Stimulated activated CD4-positive, alpha-beta T cell treated with anti-CD3 and anti-CD28 coated beads, TNF-alpha, amount 100 ng/mL, for 4 hours (primary cell): Measurements from ENCODE around the gene DAB2IP.

Source experiments
- DNase-seq, 3 experiments: peaks; one replicate each; pipeline ENCODE4 v3.0.0-alpha.2; 2020; ENCODE audit warnings: low read depth in 3 of 3

The DAB2IP gene

DNA sequence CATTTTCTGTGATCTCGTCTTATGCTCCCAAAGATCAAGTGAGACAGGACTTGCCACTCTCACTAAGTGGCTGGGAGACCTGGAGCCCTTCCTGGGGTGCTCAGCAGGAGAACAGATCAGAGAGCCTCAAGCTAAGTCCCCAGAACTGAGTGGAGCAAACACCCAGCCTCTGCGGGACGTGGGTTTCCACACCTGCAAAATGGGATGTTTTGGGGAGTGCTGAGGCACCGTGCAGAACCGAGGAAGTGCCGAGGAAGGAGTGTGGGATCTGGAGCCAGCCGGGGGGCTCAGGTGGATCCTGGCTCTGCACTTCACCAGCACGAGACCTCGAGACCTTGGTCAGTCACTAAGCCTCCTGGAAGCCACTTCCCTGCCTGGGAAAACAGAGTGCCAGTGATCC, 166.0 kb downstream of the DAB2IP start:
- DNase-seq = no peak

DNA sequence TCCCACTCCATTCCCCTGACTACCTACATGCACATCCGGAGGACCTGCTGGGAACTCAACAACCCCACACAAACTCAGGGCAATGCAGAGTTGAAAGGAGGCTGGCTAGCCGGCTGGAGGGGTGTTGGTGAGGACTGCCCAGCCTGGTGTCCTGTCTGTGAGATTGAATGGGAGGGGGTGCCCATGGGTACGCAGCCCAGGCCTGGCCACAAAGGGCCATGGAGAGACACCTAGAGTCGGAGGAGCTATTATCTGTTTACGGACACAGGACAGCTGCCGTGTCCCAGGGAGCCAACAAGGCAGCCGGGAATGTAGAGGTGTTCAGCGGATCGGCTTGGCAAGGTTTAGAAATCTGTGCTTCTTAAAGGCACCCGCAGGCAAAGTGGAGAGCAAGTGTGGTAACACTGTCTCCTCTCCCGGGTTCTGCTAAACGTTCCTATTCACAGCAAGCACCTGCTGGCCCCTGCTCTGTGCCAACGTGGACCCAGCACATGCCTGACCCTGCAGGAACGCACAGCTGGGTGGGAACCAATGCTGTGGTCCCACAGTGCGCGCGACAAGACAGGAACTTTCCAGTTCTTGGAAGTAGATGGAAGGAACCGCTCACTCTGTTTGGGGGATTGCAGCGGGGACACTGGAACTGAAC, 166.7 kb downstream of the DAB2IP start:
- DNase-seq = no peak

DNA sequence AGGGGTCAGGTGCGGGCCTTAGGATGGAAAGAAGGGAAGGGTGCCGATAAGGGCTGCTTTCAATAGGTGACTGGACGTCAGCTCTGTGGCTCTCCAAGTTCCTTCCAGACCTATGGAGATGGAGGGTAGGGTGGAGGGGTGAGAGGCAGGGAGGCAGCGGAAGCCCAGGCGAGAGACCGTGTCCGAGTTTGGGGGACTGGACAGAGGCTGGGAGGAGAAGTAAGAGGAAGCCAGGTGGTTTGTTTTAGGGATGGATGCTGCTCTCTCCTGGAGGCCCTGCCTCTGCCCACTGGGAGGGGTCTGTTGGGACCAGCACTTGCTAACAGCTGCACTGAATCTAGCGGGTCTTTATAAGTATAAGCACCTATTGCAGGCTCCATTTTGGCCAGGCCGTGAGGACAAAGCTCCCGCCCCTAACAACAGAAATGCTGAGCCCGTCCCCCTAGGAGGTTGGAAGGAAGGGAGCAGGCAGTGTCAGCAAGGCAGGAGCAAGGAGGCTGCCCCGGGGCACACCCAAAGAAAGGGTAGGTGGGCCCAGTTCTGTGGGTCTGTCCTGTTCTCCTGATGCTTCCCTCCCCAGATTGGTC, 167.5 kb downstream of the DAB2IP start:
- DNase-seq = no peak

DNA sequence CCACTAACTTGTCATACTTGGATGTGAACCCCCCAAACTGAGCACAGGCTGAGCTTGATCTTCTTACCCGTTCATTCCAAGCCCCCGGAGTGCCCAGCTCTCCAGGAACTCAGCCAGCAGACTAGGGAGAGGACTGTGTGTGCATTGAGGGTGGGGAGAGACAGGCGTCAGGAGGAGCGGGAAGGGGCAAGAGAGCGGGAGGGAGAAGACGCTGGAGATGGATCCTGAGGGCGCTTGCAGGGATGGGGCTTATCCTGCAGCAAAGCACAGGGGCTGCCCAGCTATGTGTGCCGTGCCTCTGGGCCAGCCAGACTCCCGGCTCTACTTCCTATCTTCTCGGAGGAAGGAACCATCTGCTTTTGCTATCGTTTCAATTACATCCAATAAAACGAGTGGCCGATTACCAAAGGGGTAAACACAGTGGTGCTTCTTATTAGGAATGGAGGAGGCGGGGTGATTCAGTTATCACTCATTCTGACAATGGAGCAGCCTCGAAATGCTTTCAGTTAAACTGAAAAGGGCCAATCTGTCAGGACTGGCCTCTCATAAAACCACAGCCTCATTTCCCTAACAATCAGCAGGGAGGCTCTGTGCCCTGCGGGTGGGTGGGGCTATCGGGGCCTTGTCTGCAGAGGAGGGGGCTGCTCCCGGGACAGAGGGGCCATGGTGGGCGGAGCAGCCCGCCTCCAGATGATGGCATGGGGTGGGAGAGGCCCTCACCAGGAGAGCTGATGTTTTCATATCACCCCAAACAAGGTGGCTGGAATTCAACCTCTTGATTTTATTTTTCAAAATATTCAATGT, 168.2 kb downstream of the DAB2IP start:
- no peak for DNase-seq

DNA sequence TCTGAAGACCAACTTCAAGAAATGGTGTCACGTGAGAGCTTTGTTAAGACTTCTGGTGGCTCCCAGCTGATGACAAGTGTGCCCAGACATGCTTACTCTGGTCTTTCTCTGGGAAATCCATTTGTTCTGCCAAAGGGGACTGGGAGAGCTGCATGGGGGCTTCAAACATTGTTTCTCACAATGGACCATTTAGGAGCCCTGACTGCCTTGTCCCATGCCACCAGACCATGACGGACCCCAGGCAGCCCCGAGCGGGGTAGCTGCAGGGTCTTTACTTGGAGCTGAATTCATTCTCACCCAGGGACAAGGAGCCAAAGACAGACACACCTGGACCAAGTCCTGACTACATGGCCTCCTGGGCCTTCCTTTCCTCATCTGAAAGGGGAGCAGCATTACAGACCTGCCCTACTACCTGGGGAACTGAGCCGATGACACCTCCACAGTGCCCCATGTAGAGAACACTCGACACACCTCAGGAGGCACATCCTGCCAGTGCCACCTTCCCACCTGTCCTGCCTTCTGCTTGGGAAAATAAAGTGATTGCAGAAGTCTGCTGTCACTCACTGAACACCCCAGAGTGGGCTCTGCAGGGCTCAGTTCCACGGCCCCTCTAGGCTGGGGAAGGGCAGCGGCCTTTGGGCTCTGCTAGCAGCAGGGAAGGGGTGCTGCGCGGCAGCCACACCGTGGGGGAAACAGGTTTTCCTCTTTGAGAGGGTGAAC, 169.0 kb downstream of the DAB2IP start:
- DNase-seq = no peak

DNA sequence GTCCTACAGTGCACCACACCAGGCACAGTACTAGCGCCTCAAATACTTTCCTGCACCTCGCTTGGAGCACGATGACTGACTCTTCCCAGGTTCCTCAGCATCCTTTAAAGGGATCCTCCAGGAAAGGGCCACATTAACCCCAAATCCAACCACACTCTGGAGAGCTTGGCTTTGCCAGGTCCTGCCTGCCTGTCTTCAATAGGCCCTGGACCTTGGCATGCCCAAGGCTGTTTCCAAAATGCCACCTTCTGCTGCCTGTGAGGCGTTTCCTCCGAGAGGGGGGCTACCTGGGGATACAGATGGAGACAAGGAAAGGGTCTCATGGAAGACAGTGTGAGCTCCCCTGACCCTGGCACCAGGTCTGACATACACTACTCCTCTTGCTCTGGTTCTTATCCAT, 169.9 kb downstream of the DAB2IP start:
- no peak for DNase-seq

DNA sequence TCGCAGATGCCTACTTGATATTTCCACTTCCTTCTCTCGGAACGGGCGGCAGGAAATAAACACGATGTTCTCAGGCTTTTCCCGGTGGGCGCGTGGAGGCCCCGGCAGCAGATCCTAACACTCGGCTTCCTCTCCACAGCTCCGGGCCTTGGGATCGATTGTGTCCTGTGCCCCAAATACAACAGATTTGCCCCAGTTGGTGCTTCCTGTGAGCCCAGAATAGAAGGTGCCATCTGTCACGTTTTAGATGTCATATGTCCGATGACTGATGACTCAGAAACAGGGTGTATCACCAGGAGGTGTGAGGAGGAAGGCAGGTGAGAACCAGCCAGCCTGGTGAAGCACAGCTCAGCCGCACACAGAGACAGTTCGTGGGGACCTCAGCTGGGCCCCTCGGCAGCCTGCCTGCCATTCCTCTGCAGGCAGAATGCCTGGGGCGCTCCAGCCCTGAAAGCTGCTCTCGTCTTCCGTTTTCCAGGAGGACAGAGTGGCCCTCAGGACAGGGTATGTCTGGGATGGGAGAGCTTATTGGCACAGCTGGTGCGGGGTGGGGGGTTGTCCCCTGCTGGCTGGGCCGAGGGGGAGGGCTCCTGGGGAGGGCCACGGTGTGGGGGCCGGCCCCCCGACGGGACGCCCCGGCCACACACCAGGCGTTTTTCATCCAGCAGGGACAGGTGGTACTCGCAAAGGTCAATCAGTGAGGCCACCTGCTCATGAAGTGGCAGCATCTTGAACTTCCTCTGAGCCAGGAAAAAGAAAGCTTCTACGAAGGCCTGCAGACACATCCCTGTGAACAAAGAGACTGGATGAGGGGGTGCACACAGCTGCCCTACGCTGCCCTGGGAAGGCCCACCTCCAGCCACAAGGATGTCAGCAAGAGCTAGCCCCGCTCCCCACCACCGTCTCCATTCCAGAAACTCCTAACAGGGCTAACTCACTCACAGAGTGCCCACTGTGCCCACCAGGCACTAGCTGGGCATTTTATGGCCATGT, 171.0 kb downstream of the DAB2IP start:
- no peak for DNase-seq

DNA sequence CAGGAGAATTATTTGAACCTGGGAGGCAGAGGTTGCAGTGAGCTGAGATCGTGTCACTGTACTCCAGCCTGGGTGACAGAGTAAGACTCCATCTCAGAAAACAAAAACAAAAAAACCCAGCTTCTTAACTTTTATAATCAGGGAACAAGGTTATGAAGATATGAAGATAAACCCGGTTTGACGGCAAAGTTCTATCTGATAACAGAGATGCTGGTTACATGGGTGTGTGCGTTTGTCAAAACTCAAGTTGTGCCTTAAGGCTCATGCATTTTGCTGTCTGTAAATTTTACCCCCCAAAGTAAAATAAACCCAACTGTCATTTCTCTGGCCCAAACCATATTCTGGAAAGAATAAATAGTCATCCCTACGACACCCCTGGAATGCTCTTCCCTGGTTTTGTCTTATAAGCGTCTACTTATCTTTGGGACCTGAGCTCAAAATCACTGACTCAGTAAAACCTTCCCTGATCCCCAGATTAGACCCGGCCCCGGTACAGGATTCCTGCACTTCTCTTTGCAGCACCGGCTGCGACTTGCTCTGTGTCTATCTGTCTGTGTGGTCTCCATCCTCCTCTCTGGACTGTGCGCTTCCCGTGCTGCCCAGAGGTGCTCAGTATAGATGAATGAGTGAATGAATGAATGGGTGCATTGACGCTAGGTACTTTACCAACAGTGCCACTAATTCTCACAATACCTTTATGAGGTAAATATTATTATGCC, 172.2 kb downstream of the DAB2IP start:
- DNase-seq = no peak

DNA sequence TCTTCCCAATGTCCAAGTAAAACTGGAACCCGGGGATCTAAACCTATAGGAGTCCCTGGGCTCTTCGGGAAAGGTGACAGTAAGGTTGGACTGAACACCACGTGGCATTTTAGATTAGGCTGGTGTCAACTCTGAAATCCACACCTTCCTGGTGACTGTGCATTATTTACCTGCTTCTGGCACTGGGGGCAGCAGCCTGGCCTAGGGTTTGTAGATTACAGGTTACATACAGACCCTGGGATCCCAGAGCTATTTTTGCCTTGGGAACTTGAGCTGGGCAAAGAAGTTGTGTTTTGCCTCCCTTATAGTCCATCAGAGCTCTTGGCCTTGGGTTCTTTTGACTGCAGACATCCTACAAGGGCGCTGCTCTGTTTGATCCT, 173.2 kb downstream of the DAB2IP start:
- DNase-seq = no peak

DNA sequence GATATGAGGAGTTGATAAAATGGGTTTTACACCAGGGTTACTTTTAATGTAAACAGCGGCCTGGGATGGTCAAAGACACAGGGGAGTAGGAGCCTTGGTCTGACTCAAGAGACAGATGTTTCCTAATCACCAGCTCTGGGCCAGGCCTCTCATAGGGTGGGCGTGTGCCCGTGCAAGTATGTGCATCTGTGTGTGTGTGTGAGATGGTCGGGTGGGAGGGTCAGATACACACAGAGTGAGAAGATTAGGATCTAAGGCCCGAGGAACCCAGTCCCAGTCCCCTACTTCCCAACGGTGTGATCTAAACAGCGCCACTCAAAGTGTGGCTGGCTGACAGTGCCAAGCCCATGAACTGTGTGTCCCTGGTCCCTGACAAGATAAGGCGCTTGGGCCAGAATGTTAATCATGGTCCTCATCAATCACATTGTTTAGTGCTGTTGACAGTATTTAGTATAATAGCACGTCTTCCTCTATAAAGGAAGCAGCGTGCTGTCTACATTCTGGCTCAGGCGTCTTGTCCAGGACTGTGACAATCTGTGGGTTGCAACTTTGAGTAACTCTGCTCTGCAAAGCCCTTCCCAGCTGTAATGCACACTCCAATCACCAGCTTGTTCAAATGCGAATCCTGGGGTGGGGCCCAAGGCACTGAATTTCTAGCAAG, 173.7 kb downstream of the DAB2IP start:
- DNase-seq = no peak

DNA sequence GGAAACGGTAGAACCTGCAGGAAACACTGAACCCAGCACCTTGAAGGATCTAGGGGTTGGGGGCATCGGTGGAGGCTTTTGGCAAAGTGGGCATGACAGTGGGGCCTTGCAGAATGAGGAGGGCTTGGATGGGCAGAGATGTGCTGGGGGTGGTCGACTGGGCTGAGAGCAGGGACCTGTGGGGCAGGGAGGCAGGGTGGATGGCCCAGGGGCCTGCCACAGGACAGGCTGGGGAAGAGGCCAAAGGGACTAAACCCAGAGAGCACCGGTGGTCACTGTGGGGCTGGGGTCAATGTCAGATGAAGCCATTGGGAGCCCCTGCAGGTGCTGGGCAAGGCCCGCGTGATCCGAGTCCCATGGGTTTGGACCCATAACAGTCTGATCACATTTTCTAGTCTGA, 175.3 kb downstream of the DAB2IP start:
- DNase-seq = no peak

DNA sequence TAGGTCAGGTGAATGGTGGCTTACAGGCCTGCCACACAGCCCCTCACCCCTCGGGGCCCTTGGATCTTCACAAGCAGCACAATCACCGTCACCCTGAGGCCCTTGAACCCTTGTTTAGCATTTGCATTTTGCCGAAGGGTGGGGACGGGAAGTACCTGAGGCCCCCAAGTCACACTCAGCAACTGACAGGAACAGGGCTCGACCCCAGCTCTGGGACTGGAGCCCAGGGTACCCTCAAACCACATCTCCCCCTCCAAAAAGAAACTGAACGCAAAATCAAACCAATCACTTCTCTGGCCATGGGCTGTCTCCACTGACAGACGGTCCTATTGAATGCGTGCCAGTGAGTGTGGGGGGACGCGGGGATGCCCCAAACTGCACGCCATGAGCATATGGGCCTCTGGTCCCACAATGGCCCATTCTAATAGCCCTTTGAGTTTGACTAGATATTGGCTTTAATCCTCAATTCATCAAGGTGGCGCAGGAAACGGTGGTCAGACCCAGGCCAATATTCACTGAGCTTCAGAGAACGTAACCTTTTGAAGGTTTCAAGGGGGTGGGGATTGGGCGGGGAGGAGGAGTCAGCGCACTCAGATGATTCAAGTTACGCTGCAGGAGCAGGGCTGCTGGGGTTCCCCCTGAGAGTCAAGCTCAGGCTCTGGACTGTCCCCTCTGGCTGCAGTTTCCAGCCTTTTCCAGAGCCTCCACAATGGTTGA, 176.0 kb downstream of the DAB2IP start:
- DNase-seq = no peak

DNA sequence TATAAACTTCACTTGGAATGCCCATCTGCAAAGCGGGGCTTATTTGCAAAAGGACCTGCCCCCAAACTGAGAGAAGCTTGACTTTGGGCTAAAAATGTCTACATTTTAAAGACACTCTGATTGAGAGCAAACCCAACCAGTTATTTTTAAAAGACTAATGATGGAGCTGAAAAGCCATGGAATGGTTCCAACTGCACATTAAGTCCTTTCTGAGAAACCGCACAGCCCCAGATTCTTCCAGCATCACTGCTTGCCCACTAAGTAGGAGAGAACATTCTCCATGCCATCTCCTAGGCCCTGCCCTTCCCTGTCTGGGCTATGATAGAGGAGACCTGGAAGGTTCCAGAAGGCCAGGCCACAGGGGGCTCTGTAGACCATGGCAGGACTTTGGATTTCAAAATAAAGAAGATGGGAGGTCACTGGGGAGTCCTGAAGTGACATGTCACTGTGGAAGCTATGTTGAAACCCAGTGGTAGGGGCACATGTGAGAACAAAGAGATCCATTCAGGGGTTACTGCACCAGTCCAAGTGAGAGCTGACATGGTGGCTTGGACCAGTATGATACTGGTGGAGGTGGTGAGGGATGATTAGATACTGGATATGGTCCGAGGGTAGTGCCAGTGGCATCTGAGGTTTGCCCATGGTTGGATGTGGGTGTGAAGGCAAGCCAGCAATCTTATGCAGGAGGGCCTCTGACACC, 179.2 kb downstream of the DAB2IP start:
- DNase-seq = no peak

DNA sequence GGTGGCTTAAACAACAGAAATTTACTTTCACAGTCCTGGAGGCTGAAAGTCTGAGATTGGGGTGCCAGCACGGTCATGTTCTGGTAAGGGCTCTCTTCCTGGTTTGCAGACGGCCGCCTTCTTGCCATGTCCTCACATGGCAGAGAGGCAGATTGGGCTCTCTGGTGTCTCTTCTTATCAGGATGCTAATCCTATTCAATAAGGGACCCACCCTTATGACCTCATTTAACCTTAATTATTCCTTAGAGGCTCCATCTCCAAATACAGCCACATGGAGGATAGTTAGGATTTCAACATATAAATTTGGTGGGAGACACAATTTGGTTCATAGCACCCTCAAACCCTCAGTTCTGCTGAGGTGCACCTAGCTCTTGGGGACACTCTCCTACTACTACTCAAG, 180.4 kb downstream of the DAB2IP start:
- DNase-seq = no peak

DNA sequence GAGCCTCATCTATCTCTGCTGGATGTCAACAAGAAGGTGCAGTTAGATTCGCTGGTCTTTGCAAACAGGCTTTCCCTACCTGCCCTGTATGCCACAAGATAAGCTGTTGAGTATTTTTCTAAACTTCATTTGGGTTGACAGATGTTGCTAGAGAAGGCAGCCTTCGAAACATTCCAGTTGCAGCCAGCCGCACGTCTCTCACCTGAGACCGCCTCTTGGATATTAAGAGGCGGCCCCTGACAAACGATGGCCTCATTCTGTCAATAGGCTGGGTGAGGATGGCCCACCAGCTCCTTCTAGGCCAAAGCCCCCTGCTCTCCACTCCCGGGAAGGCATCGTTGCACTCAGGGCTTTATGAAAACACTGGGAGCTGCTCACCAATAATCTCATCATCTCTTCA, 181.6 kb downstream of the DAB2IP start:
- no peak for DNase-seq
